ENCODE measurements around the gene ARHGEF7.
"Not testable (repeated sequence)": the region's sequence is repeated elsewhere in the genome, so short reads cannot be mapped to it uniquely, and the experiment has no call there.

ARHGEF7 gene

GRCh38 chr13:111251646-111252445, 136.7 kb downstream of the ARHGEF7 start:
- Histone ChIP-seq H3K4me1 (ENCODE audit: control insufficient read depth, insufficient read depth, low read length) (no peaks in the 10 kb centered on the region), H3K27ac (ENCODE audit: insufficient read depth, low read depth, low read length, poor library complexity, severe bottlenecking) (no peak overlapping the region), H3K9me3 (ENCODE audit: control insufficient read depth, low read length) (no peaks in the 10 kb centered on the region), H3K4me3 (ENCODE audit: insufficient read depth, low read depth, low read length) (no peak overlapping the region), H3K27me3 (ENCODE audit: control insufficient read depth, insufficient read depth, low read length, poor library complexity, severe bottlenecking) (no peaks in the 10 kb centered on the region), H3K36me3 (ENCODE audit: control insufficient read depth, insufficient read depth, low read length) (no peaks in the 10 kb centered on the region)
- WGBS, 2 experiments = 89 to 92% methylated on average over 4 of the region's 4 CpGs

- H3K9me3 ChIP-seq (ENCODE audit: control insufficient read depth, low read length) = no peaks in the 10 kb centered on the region
- no peaks in the 10 kb centered on the region for H3K27me3 ChIP-seq (ENCODE audit: control insufficient read depth, insufficient read depth, low read length, poor library complexity, severe bottlenecking)
- peaks cover 4% of the 10 kb centered on the region for H3K36me3 ChIP-seq (ENCODE audit: control insufficient read depth, insufficient read depth, low read length)
- no peak overlapping the region for H3K27ac ChIP-seq (ENCODE audit: insufficient read depth, low read depth, low read length, poor library complexity, severe bottlenecking)
- H3K4me1 ChIP-seq (ENCODE audit: control insufficient read depth, insufficient read depth, low read length) = no peaks in the 10 kb centered on the region
- WGBS, 2 experiments = 77 to 80% methylated on average over 5 to 6 of the region's 6 CpGs
- H3K4me3 ChIP-seq (ENCODE audit: insufficient read depth, low read depth, low read length) = no peak overlapping the region
Measured at GRCh38 chr13:111252446-111253364, 137.6 kb downstream of the ARHGEF7 start.

GRCh38 chr13:111253365-111253872, 138.3 kb downstream of the ARHGEF7 start:
- Histone ChIP-seq H3K36me3 (ENCODE audit: control insufficient read depth, insufficient read depth, low read length) (peaks cover 9% of the 10 kb centered on the region), H3K9me3 (ENCODE audit: control insufficient read depth, low read length) (no peaks in the 10 kb centered on the region), H3K27ac (ENCODE audit: insufficient read depth, low read depth, low read length, poor library complexity, severe bottlenecking) (no peak overlapping the region), H3K27me3 (ENCODE audit: control insufficient read depth, insufficient read depth, low read length, poor library complexity, severe bottlenecking) (no peaks in the 10 kb centered on the region), H3K4me1 (ENCODE audit: control insufficient read depth, insufficient read depth, low read length) (no peaks in the 10 kb centered on the region), H3K4me3 (ENCODE audit: insufficient read depth, low read depth, low read length) (no peak overlapping the region)
- 94 to 97% methylated on average over 9 of the region's 9 CpGs for WGBS, 2 experiments

GRCh38 chr13:111255228-111255790, 140.2 kb downstream of the ARHGEF7 start:
- Histone ChIP-seq H3K36me3 (ENCODE audit: control insufficient read depth, insufficient read depth, low read length) (peaks cover 20% of the 10 kb centered on the region), H3K27ac (ENCODE audit: insufficient read depth, low read depth, low read length, poor library complexity, severe bottlenecking) (no peak overlapping the region), H3K4me3 (ENCODE audit: insufficient read depth, low read depth, low read length) (no peak overlapping the region), H3K4me1 (ENCODE audit: control insufficient read depth, insufficient read depth, low read length) (no peaks in the 10 kb centered on the region), H3K27me3 (ENCODE audit: control insufficient read depth, insufficient read depth, low read length, poor library complexity, severe bottlenecking) (no peaks in the 10 kb centered on the region), H3K9me3 (ENCODE audit: control insufficient read depth, low read length) (no peaks in the 10 kb centered on the region)
- 97% methylated on average over 10 of the region's 10 CpGs for WGBS, 2 experiments

- H3K4me1 ChIP-seq (ENCODE audit: control insufficient read depth, insufficient read depth, low read length) = no peaks in the 10 kb centered on the region
- H3K27me3 ChIP-seq (ENCODE audit: control insufficient read depth, insufficient read depth, low read length, poor library complexity, severe bottlenecking) = no peaks in the 10 kb centered on the region
- H3K9me3 ChIP-seq (ENCODE audit: control insufficient read depth, low read length) = no peaks in the 10 kb centered on the region
- no peak overlapping the region for H3K4me3 ChIP-seq (ENCODE audit: insufficient read depth, low read depth, low read length)
- H3K36me3 ChIP-seq (ENCODE audit: control insufficient read depth, insufficient read depth, low read length) = peaks cover 20% of the 10 kb centered on the region
- no peak overlapping the region for H3K27ac ChIP-seq (ENCODE audit: insufficient read depth, low read depth, low read length, poor library complexity, severe bottlenecking)
- 94 to 97% methylated on average over 8 of the region's 8 CpGs for WGBS, 2 experiments
Measured at GRCh38 chr13:111256458-111256857, 141.3 kb downstream of the ARHGEF7 start.

- Histone ChIP-seq H3K27me3 (ENCODE audit: control insufficient read depth, insufficient read depth, low read length, poor library complexity, severe bottlenecking) (no peaks in the 10 kb centered on the region), H3K36me3 (ENCODE audit: control insufficient read depth, insufficient read depth, low read length) (peaks cover 20% of the 10 kb centered on the region), H3K4me3 (ENCODE audit: insufficient read depth, low read depth, low read length) (no peak overlapping the region), H3K4me1 (ENCODE audit: control insufficient read depth, insufficient read depth, low read length) (no peaks in the 10 kb centered on the region), H3K27ac (ENCODE audit: insufficient read depth, low read depth, low read length, poor library complexity, severe bottlenecking) (no peak overlapping the region), H3K9me3 (ENCODE audit: control insufficient read depth, low read length) (no peaks in the 10 kb centered on the region)
- WGBS, 2 experiments = 94 to 100% methylated on average over 1 of the region's 1 CpG
Measured at GRCh38 chr13:111256946-111257345, 141.8 kb downstream of the ARHGEF7 start.

GRCh38 chr13:111257899-111258298, 142.8 kb downstream of the ARHGEF7 start:
- H3K9me3 ChIP-seq (ENCODE audit: control insufficient read depth, low read length); H3K4me1 ChIP-seq (ENCODE audit: control insufficient read depth, insufficient read depth, low read length); H3K27ac ChIP-seq (ENCODE audit: insufficient read depth, low read depth, low read length, poor library complexity, severe bottlenecking); H3K4me3 ChIP-seq (ENCODE audit: insufficient read depth, low read depth, low read length); H3K27me3 ChIP-seq (ENCODE audit: control insufficient read depth, insufficient read depth, low read length, poor library complexity, severe bottlenecking): not testable (repeated sequence)
- H3K36me3 ChIP-seq (ENCODE audit: control insufficient read depth, insufficient read depth, low read length) = peaks cover 20% of the 10 kb centered on the region
- WGBS, 2 experiments = 86 to 99% methylated on average over 2 of the region's 2 CpGs

GRCh38 chr13:111258637-111259036, 143.5 kb downstream of the ARHGEF7 start:
- Histone ChIP-seq H3K27me3 (ENCODE audit: control insufficient read depth, insufficient read depth, low read length, poor library complexity, severe bottlenecking) (no peaks in the 10 kb centered on the region), H3K9me3 (ENCODE audit: control insufficient read depth, low read length) (no peaks in the 10 kb centered on the region), H3K36me3 (ENCODE audit: control insufficient read depth, insufficient read depth, low read length) (peaks cover 20% of the 10 kb centered on the region), H3K27ac (ENCODE audit: insufficient read depth, low read depth, low read length, poor library complexity, severe bottlenecking) (no peak overlapping the region), H3K4me1 (ENCODE audit: control insufficient read depth, insufficient read depth, low read length) (no peaks in the 10 kb centered on the region), H3K4me3 (ENCODE audit: insufficient read depth, low read depth, low read length) (no peak overlapping the region)
- WGBS, 2 experiments = 95 to 96% methylated on average over 3 of the region's 3 CpGs

- Histone ChIP-seq H3K4me1 (ENCODE audit: control insufficient read depth, insufficient read depth, low read length) (no peaks in the 10 kb centered on the region), H3K27me3 (ENCODE audit: control insufficient read depth, insufficient read depth, low read length, poor library complexity, severe bottlenecking) (no peaks in the 10 kb centered on the region), H3K4me3 (ENCODE audit: insufficient read depth, low read depth, low read length) (no peak overlapping the region), H3K9me3 (ENCODE audit: control insufficient read depth, low read length) (no peaks in the 10 kb centered on the region), H3K36me3 (ENCODE audit: control insufficient read depth, insufficient read depth, low read length) (peaks cover 20% of the 10 kb centered on the region), H3K27ac (ENCODE audit: insufficient read depth, low read depth, low read length, poor library complexity, severe bottlenecking) (no peak overlapping the region)
- WGBS, 2 experiments = 96 to 97% methylated on average over 6 of the region's 6 CpGs
Measured at GRCh38 chr13:111259058-111259457, 143.9 kb downstream of the ARHGEF7 start.

GRCh38 chr13:111261326-111261725, 146.2 kb downstream of the ARHGEF7 start:
- Histone ChIP-seq H3K27me3 (ENCODE audit: control insufficient read depth, insufficient read depth, low read length, poor library complexity, severe bottlenecking) (no peaks in the 10 kb centered on the region), H3K9me3 (ENCODE audit: control insufficient read depth, low read length) (no peaks in the 10 kb centered on the region), H3K4me3 (ENCODE audit: insufficient read depth, low read depth, low read length) (no peak overlapping the region), H3K36me3 (ENCODE audit: control insufficient read depth, insufficient read depth, low read length) (peaks cover 20% of the 10 kb centered on the region), H3K4me1 (ENCODE audit: control insufficient read depth, insufficient read depth, low read length) (peaks cover 12% of the 10 kb centered on the region), H3K27ac (ENCODE audit: insufficient read depth, low read depth, low read length, poor library complexity, severe bottlenecking) (no peak overlapping the region)
